ENCODE results near the gene ST6GALNAC2. TPM values are rescaled to one million over a fixed set of nuclear protein-coding genes. Genes with fewer than 3 reads are reported as not detected.

ST6GALNAC2 gene
- total and polyA plus RNA-seq, 10 of the 15 experiments (the other 5 are each of a cell fraction or from before 2014, with no cell fraction given) = 0.08 to 0.41 (median 0.23) TPM; not detected in 6

DNA sequence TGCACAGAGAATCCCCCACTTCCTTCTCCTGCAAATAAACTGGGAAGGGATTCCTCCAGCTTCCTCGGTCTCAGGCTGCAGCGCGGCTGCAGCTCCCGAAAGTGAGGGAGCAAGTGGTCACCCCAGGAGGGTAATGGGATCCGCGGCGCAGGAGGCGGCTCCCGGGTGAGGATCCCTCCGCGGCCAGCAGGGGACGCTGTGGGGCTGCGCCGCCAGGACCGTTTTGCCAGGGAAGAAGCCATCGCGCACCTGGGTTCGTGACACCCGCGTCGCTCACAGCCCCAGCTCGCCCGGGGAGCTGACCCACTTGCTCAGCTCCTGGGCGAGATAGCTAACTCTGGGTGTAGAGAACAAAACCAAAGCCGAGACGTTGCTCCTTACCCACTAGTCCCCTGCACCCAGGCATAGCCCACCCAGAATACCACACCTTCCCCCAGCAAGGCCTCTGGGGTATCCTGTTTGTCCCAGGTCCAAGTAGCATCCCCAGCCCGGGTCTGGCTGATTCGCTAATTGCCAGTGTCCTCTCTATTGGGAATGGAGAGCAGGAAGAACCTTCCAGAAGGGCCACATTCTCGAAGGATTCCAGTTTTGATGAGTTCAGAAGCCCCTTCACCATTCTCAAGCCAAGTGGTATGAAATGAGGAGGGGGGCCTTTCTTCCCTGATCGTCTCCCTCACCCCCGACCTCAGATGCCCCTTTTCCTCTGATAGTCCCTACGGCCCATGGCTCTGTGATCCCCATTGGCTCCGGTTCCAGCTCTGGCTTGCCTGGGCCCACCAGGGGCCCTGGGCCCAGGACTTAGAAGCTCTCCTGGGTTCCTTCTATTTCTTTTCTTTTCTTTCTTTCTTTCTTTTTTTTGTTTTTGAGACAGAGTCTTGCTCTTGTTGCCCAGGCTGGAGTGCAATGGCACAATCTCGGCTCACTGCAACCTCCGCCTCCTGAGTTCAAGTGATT, 62.3 kb downstream of the ST6GALNAC2 start (continued):
- TF ChIP-seq MYC (IDR thresholded peaks at IDR 0.05; ENCODE audit: insufficient read depth, insufficient read length, insufficient replicate concordance, low read length, severe bottlenecking) = no peak
- TF ChIP-seq SUZ12 (IDR thresholded peaks at IDR 0.05; ENCODE audit: unreplicated experiment) = no peak
- TF ChIP-seq TCF7 (IDR thresholded peaks at IDR 0.05; ENCODE audit: borderline replicate concordance) = no peak
- TF ChIP-seq NFIC (IDR thresholded peaks at IDR 0.05; ENCODE audit: low read depth, low read length) = no peak
- TF ChIP-seq ZNF207 (IDR thresholded peaks at IDR 0.05; ENCODE audit: borderline replicate concordance) = 0 out of 2 replicates have a peak, but pooled peaks have one; percentile 38
- no peak for TF ChIP-seq ELK1 (IDR thresholded peaks at IDR 0.05; ENCODE audit: low read depth, low read length)
- TF ChIP-seq NRF1 (conservative IDR thresholded peaks at IDR 0.05; ENCODE audit: low read depth, low read length) = 0 out of 2 replicates have a peak, but pooled peaks have one; percentile 2
- no peak for TF ChIP-seq STAT1 (conservative IDR thresholded peaks at IDR 0.05)
- no peak for TF ChIP-seq HDAC2 (IDR thresholded peaks at IDR 0.05)
- no peak for TF ChIP-seq BRCA1 (IDR thresholded peaks at IDR 0.05; ENCODE audit: low read depth, low read length)
- TF ChIP-seq NBN (IDR thresholded peaks at IDR 0.05) = no peak
- TF ChIP-seq DPF2 (IDR thresholded peaks at IDR 0.05) = no peak
- TF ChIP-seq MXI1 (IDR thresholded peaks at IDR 0.05; ENCODE audit: low read depth, low read length) = no peak
- no peak for TF ChIP-seq RFX5 (IDR thresholded peaks at IDR 0.05; ENCODE audit: low read depth, low read length)
- no peak for TF ChIP-seq ASH2L (IDR thresholded peaks at IDR 0.05; ENCODE audit: borderline replicate concordance, low read depth)
- no peak for TF ChIP-seq NFXL1 (IDR thresholded peaks at IDR 0.05; ENCODE audit: borderline replicate concordance)
- TF ChIP-seq BACH1 (IDR thresholded peaks at IDR 0.05; ENCODE audit: borderline replicate concordance) = 0 out of 2 replicates have a peak, but pooled peaks have one; percentile 12
- no peak for TF ChIP-seq YBX1 (IDR thresholded peaks at IDR 0.05)
- TF ChIP-seq, protein P1, sequence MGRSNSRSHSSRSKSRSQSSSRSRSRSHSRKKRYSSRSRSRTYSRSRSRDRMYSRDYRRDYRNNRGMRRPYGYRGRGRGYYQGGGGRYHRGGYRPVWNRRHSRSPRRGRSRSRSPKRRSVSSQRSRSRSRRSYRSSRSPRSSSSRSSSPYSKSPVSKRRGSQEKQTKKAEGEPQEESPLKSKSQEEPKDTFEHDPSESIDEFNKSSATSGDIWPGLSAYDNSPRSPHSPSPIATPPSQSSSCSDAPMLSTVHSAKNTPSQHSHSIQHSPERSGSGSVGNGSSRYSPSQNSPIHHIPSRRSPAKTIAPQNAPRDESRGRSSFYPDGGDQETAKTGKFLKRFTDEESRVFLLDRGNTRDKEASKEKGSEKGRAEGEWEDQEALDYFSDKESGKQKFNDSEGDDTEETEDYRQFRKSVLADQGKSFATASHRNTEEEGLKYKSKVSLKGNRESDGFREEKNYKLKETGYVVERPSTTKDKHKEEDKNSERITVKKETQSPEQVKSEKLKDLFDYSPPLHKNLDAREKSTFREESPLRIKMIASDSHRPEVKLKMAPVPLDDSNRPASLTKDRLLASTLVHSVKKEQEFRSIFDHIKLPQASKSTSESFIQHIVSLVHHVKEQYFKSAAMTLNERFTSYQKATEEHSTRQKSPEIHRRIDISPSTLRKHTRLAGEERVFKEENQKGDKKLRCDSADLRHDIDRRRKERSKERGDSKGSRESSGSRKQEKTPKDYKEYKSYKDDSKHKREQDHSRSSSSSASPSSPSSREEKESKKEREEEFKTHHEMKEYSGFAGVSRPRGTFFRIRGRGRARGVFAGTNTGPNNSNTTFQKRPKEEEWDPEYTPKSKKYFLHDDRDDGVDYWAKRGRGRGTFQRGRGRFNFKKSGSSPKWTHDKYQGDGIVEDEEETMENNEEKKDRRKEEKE (IDR thresholded peaks at IDR 0.05) = no peak
- TF ChIP-seq IRF3 (IDR thresholded peaks at IDR 0.05) = no peak
- no peak for TF ChIP-seq E4F1 (IDR thresholded peaks at IDR 0.05; ENCODE audit: borderline replicate concordance, partially characterized antibody)
- TF ChIP-seq TCF3 (IDR thresholded peaks at IDR 0.05; ENCODE audit: borderline replicate concordance, insufficient read depth, low read depth, low read length) = no peak
- TF ChIP-seq KAT2A (conservative IDR thresholded peaks at IDR 0.05; ENCODE audit: control insufficient read depth, low read depth, low read length) = no peak

Measured in GM12878 (cell line).